ENCODE measurements around the gene CFAP45. TPM values are rescaled to one million over a fixed set of nuclear protein-coding genes. Genes with fewer than 3 reads are reported as not detected.

Gene CFAP45
- total and polyA plus RNA-seq, 2 of the 8 experiments (the other 6 are each of a cell fraction or from before 2014, with no cell fraction given): 0.05 TPM; not detected in 1

GRCh38 chr1:159890390-159890789, 9.6 kb downstream of the CFAP45 start (continued):
- TF ChIP-seq SAP30 (IDR thresholded peaks at IDR 0.05; ENCODE audit: insufficient read depth, insufficient replicate concordance, low read length) (no peak), RBBP5 (IDR thresholded peaks at IDR 0.05; ENCODE audit: borderline replicate concordance, low read depth, low read length) (no peak), KDM4A (IDR thresholded peaks at IDR 0.05; ENCODE audit: low read depth, low read length, severe bottlenecking) (no peak)

Data from H1 (cell line).